Measurements from ENCODE around the gene DENND2A. TPM values are rescaled to one million over a fixed set of nuclear protein-coding genes. Genes with fewer than 3 reads are reported as not detected.

The DENND2A gene
- total and polyA plus RNA-seq, 4 donors: 1.2 to 7.4 (median 2.3) TPM

DNA sequence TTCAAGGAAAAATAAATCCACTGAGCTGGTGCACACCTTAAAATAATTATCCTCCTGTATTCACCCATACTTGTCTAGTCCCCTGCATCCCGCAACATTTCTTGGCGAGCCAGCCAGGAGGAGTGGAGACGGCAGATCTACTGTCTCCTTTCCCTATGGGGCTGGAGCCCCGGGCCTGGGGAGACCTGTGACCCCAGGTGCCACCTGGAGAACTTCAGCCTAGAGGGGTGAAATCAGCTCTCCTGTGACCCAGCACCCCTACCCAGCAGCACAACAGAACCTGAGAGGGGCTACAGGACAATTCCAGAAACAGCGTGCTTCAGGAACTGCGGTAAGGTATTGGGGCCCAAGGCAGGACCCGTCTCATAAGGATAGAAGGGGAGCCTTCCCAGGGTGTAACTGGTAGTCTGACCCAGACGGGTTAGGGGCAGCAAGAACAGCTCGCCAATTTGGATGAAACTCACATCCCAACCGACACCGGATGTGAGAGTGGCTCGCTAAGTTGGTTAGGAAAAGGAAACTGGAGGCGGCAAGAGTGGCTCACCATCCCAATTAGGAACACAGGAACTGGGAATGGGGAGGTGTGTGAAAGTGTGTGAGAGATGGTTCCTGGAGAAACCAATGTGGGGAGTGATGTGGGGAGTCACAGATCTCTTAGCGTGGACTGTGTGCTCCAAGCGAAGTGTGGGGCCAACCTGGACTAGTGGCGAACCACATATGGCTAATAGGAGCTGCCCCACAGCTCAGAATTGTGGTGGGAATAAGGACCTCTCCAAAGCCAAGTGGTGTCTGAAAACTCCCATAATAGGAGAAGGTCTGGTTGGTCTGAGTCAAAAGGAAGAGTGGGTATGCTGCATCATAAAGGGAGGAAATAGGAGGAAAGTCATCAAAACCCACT is 15.1 kb upstream of the DENND2A start:
- WGBS: 94% methylated on average over 16 of the region's 16 CpGs
- H3K27me3 ChIP-seq (ENCODE audit: control insufficient read depth in 4 of 4, insufficient read depth in 4 of 4, low read length in 3 of 4): no peaks in the 10 kb centered on the region
- no peak overlapping the region for H3K9ac ChIP-seq (ENCODE audit: low read depth in 1 of 2, low read length in 2 of 2)
- peaks cover 0 to 18% (median 10%) of the 10 kb centered on the region in 4 donors for H3K4me1 ChIP-seq (ENCODE audit: control insufficient read depth in 4 of 4, insufficient read depth in 4 of 4, low read length in 3 of 4)
- no peak overlapping the region for H3K27ac ChIP-seq (ENCODE audit: low read depth in 1 of 2, low read length in 2 of 2)
- no peaks in the 10 kb centered on the region for H3K9me3 ChIP-seq (ENCODE audit: control insufficient read depth in 4 of 4, low read length in 3 of 4)
- H3K36me3 ChIP-seq (ENCODE audit: control insufficient read depth in 4 of 4, insufficient read depth in 3 of 4, low read depth in 1 of 4, low read length in 3 of 4): no peaks in the 10 kb centered on the region
- TF ChIP-seq EGR1 (IDR thresholded peaks at IDR 0.05; ENCODE audit: low read depth in 2 of 2) (no peak), HNF4G (IDR thresholded peaks at IDR 0.05) (no peak), YY1 (IDR thresholded peaks at IDR 0.05) (no peak), GABPA (IDR thresholded peaks at IDR 0.05 in 1 of 2, conservative IDR thresholded peaks at IDR 0.05 in 1 of 2) (no peak), RXRA (IDR thresholded peaks at IDR 0.05) (no peak), MAX (IDR thresholded peaks at IDR 0.05) (no peak), FOXA1 (IDR thresholded peaks at IDR 0.05) (no peak), JUND (IDR thresholded peaks at IDR 0.05) (no peak), HNF4A (conservative IDR thresholded peaks at IDR 0.05) (no peak)
- TF ChIP-seq, protein P1, sequence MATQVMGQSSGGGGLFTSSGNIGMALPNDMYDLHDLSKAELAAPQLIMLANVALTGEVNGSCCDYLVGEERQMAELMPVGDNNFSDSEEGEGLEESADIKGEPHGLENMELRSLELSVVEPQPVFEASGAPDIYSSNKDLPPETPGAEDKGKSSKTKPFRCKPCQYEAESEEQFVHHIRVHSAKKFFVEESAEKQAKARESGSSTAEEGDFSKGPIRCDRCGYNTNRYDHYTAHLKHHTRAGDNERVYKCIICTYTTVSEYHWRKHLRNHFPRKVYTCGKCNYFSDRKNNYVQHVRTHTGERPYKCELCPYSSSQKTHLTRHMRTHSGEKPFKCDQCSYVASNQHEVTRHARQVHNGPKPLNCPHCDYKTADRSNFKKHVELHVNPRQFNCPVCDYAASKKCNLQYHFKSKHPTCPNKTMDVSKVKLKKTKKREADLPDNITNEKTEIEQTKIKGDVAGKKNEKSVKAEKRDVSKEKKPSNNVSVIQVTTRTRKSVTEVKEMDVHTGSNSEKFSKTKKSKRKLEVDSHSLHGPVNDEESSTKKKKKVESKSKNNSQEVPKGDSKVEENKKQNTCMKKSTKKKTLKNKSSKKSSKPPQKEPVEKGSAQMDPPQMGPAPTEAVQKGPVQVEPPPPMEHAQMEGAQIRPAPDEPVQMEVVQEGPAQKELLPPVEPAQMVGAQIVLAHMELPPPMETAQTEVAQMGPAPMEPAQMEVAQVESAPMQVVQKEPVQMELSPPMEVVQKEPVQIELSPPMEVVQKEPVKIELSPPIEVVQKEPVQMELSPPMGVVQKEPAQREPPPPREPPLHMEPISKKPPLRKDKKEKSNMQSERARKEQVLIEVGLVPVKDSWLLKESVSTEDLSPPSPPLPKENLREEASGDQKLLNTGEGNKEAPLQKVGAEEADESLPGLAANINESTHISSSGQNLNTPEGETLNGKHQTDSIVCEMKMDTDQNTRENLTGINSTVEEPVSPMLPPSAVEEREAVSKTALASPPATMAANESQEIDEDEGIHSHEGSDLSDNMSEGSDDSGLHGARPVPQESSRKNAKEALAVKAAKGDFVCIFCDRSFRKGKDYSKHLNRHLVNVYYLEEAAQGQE (IDR thresholded peaks at IDR 0.05): no peak
- TF ChIP-seq, protein P2, sequence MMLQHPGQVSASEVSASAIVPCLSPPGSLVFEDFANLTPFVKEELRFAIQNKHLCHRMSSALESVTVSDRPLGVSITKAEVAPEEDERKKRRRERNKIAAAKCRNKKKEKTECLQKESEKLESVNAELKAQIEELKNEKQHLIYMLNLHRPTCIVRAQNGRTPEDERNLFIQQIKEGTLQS (IDR thresholded peaks at IDR 0.05): no peak
- TF ChIP-seq, protein P3, sequence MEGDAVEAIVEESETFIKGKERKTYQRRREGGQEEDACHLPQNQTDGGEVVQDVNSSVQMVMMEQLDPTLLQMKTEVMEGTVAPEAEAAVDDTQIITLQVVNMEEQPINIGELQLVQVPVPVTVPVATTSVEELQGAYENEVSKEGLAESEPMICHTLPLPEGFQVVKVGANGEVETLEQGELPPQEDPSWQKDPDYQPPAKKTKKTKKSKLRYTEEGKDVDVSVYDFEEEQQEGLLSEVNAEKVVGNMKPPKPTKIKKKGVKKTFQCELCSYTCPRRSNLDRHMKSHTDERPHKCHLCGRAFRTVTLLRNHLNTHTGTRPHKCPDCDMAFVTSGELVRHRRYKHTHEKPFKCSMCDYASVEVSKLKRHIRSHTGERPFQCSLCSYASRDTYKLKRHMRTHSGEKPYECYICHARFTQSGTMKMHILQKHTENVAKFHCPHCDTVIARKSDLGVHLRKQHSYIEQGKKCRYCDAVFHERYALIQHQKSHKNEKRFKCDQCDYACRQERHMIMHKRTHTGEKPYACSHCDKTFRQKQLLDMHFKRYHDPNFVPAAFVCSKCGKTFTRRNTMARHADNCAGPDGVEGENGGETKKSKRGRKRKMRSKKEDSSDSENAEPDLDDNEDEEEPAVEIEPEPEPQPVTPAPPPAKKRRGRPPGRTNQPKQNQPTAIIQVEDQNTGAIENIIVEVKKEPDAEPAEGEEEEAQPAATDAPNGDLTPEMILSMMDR (IDR thresholded peaks at IDR 0.05; ENCODE audit: low read depth, low read length, missing input control): no peak
- TF ChIP-seq, protein P4, sequence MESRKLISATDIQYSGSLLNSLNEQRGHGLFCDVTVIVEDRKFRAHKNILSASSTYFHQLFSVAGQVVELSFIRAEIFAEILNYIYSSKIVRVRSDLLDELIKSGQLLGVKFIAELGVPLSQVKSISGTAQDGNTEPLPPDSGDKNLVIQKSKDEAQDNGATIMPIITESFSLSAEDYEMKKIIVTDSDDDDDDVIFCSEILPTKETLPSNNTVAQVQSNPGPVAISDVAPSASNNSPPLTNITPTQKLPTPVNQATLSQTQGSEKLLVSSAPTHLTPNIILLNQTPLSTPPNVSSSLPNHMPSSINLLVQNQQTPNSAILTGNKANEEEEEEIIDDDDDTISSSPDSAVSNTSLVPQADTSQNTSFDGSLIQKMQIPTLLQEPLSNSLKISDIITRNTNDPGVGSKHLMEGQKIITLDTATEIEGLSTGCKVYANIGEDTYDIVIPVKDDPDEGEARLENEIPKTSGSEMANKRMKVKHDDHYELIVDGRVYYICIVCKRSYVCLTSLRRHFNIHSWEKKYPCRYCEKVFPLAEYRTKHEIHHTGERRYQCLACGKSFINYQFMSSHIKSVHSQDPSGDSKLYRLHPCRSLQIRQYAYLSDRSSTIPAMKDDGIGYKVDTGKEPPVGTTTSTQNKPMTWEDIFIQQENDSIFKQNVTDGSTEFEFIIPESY (IDR thresholded peaks at IDR 0.05): no peak
- DNase-seq (ENCODE audit: low spot score): no peak
- H3K4me3 ChIP-seq (ENCODE audit: low read depth in 1 of 3, low read length in 3 of 3): no peak overlapping the region

GRCh38 chr7:140654661-140655060 is 14.0 kb upstream of the DENND2A start:
- peaks cover 0 to 18% (median 10%) of the 10 kb centered on the region in 4 donors for H3K4me1 ChIP-seq (ENCODE audit: control insufficient read depth in 4 of 4, insufficient read depth in 4 of 4, low read length in 3 of 4)
- H3K4me3 ChIP-seq (ENCODE audit: low read depth in 1 of 3, low read length in 3 of 3): no peak overlapping the region
- H3K36me3 ChIP-seq (ENCODE audit: control insufficient read depth in 4 of 4, insufficient read depth in 3 of 4, low read depth in 1 of 4, low read length in 3 of 4): no peaks in the 10 kb centered on the region
- H3K27ac ChIP-seq (ENCODE audit: low read depth in 1 of 2, low read length in 2 of 2): no peak overlapping the region
- DNase-seq (ENCODE audit: low spot score): no peak
- H3K27me3 ChIP-seq (ENCODE audit: control insufficient read depth in 4 of 4, insufficient read depth in 4 of 4, low read length in 3 of 4): no peaks in the 10 kb centered on the region
- no peak overlapping the region for H3K9ac ChIP-seq (ENCODE audit: low read depth in 1 of 2, low read length in 2 of 2)
- WGBS: 96% methylated on average over 4 of the region's 4 CpGs
- no peaks in the 10 kb centered on the region for H3K9me3 ChIP-seq (ENCODE audit: control insufficient read depth in 4 of 4, low read length in 3 of 4)
- no peak for TF ChIP-seq MAX (IDR thresholded peaks at IDR 0.05)
- TF ChIP-seq NR2F2 (IDR thresholded peaks at IDR 0.05): no peak
- no peak for TF ChIP-seq JUND (IDR thresholded peaks at IDR 0.05)
- no peak for TF ChIP-seq HNF4G (IDR thresholded peaks at IDR 0.05)
- TF ChIP-seq HNF4A (conservative IDR thresholded peaks at IDR 0.05): no peak
- TF ChIP-seq RAD21 (IDR thresholded peaks at IDR 0.05): no peak
- no peak for TF ChIP-seq FOXA2 (IDR thresholded peaks at IDR 0.05)
- no peak for TF ChIP-seq GABPA (IDR thresholded peaks at IDR 0.05 in 1 of 2, conservative IDR thresholded peaks at IDR 0.05 in 1 of 2)
- TF ChIP-seq RXRA (IDR thresholded peaks at IDR 0.05): no peak
- TF ChIP-seq EGR1 (IDR thresholded peaks at IDR 0.05; ENCODE audit: low read depth in 2 of 2): no peak
- TF ChIP-seq TAF1 (conservative IDR thresholded peaks at IDR 0.05): no peak
- TF ChIP-seq FOXA1 (IDR thresholded peaks at IDR 0.05): no peak
- TF ChIP-seq, protein P4 (IDR thresholded peaks at IDR 0.05): no peak

All from liver (tissue), 9 donors.